ENCODE measurements around the gene MUC15.
"Not testable (repeated sequence)": the region's sequence is repeated elsewhere in the genome, so short reads cannot be mapped to it uniquely, and the experiment has no call there.

The MUC15 gene

GRCh38 chr11:26571861-26572654 lies at the start of gene MUC15:
Gene MUC15 (minus strand): TSS chr11:26572263. CDS start chr11:26567094, 5,169 bp downstream.
- DNase-seq, result no peak

GRCh38 chr11:26621132-26621531 lies 49.1 kb upstream of the MUC15 start:
- no peak for DNase-seq

DNA sequence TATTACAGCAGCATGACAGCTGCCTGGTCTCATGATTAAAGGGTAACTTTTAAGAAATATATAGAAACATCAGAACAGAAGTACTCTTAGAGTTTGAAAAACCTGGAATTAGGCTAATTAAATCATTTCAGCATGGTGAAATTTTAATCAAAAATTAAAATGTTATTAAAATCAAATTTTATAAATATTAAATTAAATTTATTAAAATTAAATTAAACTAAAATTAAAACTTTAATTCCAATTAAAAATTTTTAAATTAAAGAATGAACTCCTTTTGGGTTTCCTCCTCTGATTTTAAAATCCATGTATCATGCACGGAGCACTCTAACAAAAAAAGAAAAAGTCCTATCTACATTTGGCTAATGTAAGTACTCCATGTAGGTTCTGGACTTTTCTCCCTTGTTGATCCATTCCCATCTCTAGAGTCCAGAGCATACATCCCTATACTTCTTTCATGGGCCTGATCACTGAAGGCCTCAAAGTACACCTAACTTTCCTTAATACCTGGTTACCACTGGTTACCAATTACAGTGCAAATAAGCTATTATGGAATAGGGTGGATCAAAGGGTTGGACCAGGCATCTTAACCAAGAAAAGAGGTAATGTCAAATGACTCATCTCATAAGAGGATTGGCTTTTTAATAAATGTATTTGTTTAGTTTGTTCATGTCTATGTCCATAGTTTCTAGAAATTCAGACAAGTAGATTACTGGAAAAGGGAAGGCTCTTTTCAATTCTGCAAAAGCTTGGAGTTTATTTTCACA lies 48.4 kb upstream of the MUC15 start:
- no peak for DNase-seq

DNA sequence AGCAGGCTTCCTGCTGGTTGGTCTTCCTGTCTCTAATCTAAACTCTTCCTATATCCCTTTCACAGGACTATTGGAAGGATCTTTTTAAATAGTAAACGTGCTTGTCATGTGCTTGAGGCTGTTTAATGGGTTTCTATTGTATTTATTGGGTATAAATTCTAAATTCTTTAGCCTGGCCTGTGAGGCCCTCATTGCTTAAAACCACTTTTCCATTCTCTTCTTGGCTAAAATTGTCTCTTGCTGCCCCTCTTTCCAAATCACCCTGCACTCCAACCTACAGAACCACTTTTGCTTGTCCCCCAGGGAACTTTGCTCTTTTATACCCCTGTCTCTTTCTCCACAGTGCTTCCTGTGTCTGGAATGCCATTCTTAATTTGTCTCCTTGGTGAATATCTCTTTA lies 46.4 kb upstream of the MUC15 start:
- DNase-seq, result no peak

- no peak for DNase-seq
These were observed 41.7 kb upstream of the MUC15 start for GRCh38 chr11:26613759-26614158.

DNA sequence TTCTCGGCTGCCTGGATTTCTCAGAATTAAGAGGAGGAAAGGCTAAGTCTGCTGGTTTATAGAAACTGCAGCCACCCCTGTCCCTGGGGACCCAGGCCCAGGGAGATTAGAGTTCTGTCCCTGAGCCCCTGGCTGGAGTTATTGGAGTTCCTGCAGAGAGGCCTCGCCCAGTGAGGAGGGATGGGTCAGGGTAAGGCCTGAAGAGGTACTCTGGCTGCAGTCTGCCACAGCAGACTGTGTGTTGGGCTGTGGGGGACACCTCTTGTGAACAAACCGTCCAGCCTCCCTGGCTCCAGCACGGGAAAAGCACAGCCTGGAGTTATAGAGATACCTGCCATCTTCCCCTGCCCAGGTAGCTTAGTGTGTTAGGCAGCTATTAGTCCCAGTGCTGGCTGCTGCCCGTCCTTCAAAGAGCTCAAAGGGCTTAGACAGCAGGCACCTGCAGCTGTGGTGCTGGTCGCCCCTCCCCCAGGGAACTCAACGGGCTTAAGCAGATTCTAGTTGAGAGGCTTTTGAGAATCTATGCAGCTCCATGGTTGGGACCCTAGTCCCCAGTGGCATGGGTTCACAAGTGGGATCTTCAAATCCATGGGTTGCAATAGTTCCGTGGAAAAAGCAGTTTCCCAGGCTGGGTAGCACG lies 36.6 kb upstream of the MUC15 start:
- DNase-seq, result no peak

GRCh38 chr11:26607725-26608506 lies 35.9 kb upstream of the MUC15 start:
- DNase-seq, result no peak

GRCh38 chr11:26599876-26600434 lies 27.9 kb upstream of the MUC15 start:
- no peak for DNase-seq

GRCh38 chr11:26599425-26599824 lies 27.4 kb upstream of the MUC15 start:
- DNase-seq, result no peak

- DNase-seq, result no peak
These were observed 25.8 kb upstream of the MUC15 start for GRCh38 chr11:26597899-26598298.

DNA sequence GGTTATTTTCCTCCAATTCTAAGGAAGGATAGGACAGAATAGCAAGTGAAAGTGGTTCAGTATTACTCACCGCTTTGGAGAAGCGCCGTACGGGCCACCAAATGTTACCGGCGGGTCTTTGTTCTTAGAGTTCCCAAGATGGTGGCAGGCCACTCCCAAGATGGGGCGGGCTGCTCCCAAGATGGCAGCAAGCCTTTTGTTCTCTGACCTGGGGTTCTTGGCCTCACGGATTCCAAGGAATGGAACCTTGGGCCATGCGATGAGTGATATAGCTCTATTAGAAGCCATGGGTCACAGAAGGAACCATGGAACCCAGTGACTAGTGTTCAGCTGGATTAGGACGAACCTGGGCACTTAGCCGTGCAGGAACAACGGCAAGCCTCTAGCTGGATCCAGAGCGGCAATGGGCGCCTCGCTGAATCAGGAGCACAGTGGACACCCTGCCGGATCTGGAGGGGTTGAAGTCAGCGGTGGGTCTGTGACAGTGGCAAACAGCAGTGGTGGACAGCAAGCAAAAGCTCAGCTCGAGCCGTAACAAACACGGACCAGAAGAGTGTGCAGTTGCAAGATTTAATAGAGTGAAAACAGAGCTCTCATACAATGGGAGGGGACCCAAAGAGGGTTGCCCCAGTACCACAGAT lies 25.1 kb upstream of the MUC15 start:
- not testable (repeated sequence) for DNase-seq

- not testable (repeated sequence) for DNase-seq
These were observed 23.3 kb upstream of the MUC15 start for GRCh38 chr11:26595207-26595865.

- no peak for DNase-seq
These were observed 21.6 kb upstream of the MUC15 start for GRCh38 chr11:26593691-26594090.

DNA sequence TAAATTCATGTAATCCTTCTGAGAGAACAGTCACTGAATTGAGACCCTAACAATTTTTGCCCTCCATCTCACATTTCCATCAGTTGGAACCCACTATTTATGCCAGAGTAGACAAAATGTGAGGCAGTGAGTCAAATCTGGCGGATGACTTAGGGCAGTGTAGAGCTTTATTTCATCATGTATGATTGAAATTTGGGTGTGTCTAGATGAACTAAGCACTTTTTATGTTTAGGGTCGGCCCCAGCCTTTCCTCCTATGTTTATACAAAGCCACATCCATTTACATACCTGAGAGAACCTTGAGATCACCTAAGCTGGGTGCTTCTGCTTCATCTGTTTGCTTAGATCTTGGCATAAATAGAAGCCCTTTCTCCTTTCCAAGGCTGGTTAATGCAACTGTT lies 15.0 kb upstream of the MUC15 start:
- no peak for DNase-seq

GRCh38 chr11:26584818-26585217 lies 12.8 kb upstream of the MUC15 start:
- DNase-seq, result no peak

GRCh38 chr11:26583550-26583949 lies 11.5 kb upstream of the MUC15 start:
- no peak for DNase-seq

GRCh38 chr11:26580929-26581328 lies 8.9 kb upstream of the MUC15 start:
- no peak for DNase-seq

GRCh38 chr11:26579683-26580082 lies 7.6 kb upstream of the MUC15 start:
- no peak for DNase-seq

DNA sequence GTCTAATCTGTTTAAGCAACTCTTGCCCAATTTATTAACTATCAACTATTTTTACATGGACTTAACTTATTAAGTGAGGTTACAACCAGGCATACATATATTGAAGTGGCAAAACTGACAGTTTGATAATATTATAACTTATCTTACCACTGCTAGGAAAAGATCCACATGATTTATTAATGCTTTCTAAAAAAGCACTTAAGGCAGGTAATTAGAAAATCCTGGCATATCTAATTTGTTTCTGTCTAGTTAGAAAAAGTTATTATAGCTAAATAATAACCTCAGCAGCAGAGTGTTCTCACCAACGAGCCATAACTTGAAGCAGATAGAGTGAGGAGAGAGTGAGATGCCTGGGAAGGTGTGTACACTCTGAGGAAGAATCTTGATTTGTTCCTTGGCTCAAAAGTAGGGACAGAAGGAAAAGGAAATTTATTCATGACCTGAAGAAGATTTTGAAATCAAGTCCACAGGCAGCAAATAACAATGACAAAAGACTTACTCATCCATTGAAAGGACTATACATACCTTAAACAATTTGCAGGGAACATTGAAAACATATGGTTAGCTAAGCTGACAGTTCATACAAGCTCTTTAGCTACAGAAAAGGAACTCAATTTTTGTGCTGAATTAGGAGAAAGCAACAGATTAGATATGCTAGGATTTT lies 7.1 kb upstream of the MUC15 start:
- DNase-seq, result no peak

DNA sequence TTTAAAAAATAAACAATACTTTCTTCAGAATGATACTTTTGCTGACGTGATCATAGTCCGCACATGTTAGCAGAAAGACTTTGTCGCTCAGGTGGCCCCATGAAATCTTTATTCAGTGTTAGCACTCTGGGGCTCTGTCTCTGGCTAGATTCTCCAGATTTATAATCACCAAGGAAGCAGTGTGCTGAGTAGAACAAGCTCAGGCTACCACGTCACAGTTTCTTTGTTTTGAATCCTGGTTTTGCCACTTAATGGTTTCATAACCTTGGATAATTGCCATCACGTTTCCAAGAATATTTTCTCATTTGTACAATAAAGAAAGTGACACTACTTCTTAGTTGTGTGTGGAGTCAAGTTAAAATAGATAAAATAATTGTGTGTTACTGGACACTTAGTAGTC lies 3.9 kb upstream of the MUC15 start:
- DNase-seq, result no peak

DNA sequence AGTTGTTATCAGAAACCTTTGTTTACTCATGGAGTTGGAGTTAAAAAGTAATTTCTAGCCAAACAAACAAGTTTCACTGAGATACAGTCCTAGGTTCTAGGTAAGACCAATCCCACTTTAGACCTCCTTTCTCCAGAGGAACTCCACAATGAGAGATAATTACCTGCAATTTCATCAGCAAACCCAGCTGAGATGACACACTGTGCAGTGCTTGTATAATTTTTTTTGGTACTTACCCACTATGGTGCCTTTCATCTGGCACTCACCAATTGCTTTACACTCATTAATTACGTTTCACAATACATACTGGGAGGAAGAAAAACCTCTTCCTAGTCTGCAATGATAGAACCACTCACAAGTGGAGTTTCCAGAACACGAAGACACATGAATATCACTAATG lies 1.8 kb upstream of the MUC15 start:
- DNase-seq, result no peak

Measured in cerebellar nuclear complex (tissue), 1 donor.